Measurements from ENCODE around the gene NRP2.

- no peak for TF ChIP-seq CTCF (IDR thresholded peaks at IDR 0.05)
- TF ChIP-seq POLR2A (IDR thresholded peaks at IDR 0.05): no peak
Observed at GRCh38 chr2:205682971-205683501, 735 bp downstream of the NRP2 start.

Measured in Peyer's patch (tissue), 4 donors.